D721Med (cell line): ENCODE results near the gene PTGR2.

Source experiments
- DNase-seq: peaks from one replicate; pipeline ENCODE4 v3.0.0; 2011; ENCODE audit warnings: low spot score; ENCODE audit not compliant: insufficient read length
- FAIRE-seq: peaks from 2 replicates; lab custom pipeline; 2011; peaks lifted over from hg19 to GRCh38; lab: Jason Lieb, UNC
- TF ChIP-seq, protein P1 (sequence below): IDR thresholded peaks from 2 replicates; pipeline ENCODE4 v1.5.1; 2012; ENCODE audit warnings: mild to moderate bottlenecking, control low read depth; ENCODE audit not compliant: insufficient read depth; ENCODE audit errors: missing control alignments

PTGR2 gene

DNA sequence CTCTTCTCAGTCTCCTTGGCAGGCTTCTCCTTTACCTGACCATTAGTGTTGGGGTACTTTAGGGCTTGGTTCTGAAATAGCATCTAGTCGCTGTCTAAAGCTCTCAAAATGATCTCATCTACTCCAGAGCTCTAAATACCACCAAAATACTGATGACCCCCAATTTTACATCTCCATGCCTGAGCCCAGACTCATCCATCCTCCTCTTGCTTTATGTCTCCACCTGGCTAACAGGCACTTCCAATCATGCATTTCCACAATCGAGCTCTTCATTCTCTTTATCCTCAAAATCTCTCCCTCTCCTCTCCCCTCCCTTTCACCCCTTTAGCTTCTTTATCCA, 40.5 kb upstream of the PTGR2 start:
- TF ChIP-seq, protein P1, sequence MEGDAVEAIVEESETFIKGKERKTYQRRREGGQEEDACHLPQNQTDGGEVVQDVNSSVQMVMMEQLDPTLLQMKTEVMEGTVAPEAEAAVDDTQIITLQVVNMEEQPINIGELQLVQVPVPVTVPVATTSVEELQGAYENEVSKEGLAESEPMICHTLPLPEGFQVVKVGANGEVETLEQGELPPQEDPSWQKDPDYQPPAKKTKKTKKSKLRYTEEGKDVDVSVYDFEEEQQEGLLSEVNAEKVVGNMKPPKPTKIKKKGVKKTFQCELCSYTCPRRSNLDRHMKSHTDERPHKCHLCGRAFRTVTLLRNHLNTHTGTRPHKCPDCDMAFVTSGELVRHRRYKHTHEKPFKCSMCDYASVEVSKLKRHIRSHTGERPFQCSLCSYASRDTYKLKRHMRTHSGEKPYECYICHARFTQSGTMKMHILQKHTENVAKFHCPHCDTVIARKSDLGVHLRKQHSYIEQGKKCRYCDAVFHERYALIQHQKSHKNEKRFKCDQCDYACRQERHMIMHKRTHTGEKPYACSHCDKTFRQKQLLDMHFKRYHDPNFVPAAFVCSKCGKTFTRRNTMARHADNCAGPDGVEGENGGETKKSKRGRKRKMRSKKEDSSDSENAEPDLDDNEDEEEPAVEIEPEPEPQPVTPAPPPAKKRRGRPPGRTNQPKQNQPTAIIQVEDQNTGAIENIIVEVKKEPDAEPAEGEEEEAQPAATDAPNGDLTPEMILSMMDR = no peak
- DNase-seq = no peak
- no peak for FAIRE-seq

DNA sequence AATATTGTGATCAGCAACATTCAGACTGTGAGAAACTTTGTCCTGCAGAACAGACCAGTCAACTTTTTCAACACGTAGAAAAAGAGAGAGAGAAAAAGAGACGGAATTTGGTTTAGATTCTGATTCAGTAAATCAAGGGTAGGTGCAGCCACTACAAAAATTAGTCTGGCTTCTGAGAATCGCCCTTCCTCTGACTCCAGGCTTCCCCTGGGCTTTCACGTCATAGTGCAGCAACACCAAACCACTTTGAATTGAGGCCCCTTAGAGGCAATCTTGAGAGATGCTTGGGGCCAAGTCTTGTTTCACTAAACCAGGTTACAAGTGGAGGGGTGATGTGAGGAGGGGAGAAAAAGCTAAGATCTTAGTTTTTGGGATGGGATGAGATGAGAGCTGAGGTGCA, 37.5 kb upstream of the PTGR2 start:
- no peak for FAIRE-seq
- no peak for DNase-seq
- TF ChIP-seq, protein P1 = no peak

DNA sequence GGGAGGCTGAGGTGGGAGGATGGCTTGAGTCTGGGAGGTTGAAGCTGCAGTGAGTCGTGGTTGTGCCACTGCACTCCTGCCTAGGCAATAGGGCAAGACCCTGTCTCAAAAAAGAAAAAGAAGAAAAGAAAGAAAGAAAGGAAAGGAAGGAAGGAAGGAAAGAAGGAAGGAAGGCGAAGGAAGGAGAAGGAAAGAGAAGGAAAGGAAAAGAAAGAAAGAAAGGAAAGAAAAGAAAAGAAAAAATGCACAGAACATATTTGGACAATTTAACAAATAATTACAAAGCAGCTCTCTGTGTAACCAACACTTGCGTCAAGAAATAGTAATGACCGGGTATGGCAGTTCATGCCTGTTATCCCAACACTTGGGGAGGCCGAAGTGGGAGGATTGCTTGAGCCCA, 35.8 kb upstream of the PTGR2 start:
- TF ChIP-seq, protein P1 = no peak
- FAIRE-seq (no peak), DNase-seq (no peak)

DNA sequence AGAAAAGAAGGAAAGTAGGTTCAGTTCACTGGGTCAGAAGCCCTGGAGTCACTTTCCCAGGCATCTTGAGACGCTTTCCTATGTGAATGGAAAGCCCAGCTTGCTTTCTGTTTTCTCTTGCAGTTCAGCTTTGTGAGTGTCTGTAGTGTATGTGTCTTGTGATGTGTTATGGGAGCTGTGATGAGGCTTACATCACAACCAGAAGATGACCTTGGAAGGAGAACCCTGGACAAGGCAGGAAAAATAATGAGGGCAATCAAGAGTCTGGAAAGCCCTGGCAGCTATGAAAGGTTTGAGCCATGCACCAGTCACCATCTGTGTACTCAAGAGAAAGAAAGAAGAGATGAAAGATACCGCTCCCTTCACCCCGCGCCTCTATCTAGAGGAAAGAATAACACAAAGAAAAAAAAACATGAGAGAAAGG, 35.2 kb upstream of the PTGR2 start:
- FAIRE-seq = no peak

DNA sequence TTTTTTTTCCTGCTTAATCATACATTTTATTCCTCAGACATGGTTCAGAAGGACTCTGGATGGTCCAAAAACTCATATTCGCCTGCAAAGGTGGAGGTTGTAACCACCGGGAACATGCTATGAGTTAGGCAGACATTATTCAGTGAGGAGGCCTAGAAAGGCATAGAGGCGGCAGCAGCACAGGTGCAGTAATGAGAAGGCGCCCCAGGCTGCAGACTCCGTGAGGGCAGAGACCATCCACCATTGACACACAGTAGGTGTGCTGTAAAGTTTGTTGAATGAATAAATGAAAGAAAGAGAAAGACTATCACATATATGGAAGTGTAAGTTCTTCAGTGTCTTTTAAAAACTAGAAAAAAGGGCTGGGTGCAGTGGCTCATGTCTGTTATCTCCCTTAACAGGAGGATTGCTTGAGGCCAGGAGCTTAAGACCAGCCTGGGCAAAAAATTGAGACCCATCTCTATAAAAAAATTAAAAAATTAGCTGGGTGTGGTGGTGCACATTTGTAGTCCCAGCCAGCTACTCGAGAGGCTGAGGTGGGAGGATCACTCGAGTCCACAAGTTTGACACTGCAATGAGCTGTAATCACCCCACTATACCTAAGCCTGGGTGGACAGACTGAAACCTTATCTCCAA, 34.5 kb upstream of the PTGR2 start:
- TF ChIP-seq, protein P1 = no peak
- FAIRE-seq (no peak), DNase-seq (no peak)

More for the DNA sequence above, 35.2 kb upstream of the PTGR2 start:
- TF ChIP-seq, protein P1 = no peak
- no peak for DNase-seq

DNA sequence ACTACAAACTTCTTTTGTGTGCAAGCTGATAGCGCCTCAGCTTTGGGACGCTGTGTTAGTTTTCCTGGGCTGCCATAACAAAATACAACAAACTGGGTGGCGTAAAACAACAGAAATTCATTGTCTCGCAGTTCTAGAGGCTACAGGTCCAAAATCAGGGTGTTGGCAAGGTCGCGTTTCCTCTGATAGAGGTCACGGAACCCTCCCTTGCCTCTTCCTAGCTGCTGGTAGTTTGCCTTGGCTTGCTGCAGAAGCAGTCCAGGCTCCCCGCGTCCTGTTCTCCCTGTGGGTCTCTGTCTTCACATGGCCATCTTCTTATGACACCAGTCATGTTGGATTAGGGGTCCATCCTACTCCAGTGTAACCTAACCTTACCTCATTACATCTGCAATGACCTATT, 32.8 kb upstream of the PTGR2 start:
- TF ChIP-seq, protein P1 = no peak
- no peak for FAIRE-seq
- DNase-seq = no peak

DNA sequence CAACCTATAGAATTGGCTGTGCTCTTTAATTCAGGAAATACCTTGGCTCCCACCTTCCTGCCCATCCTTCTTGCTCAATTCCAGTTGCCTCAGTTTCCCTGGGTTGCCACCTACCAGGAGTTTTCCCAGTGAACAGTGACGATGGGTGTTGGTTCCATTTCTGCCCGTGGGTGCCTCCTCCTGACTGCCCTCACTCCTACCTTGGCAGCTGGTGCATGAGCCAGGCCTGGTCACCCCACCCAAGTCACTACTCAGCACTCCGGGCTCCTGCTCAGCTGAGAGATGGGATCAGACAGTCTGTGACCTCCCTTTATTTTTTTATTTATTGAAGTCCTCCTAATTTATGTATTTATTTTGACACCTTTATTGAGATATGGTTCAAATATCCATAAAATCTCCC, 31.0 kb upstream of the PTGR2 start:
- FAIRE-seq (no peak), DNase-seq (no peak)
- TF ChIP-seq, protein P1 = no peak
